Measurements from ENCODE around the gene CDK9. TPM values are rescaled to one million over a fixed set of nuclear protein-coding genes. Genes with fewer than 3 reads are reported as not detected.
A peak's percentile ranks its signal among the peaks of the same experiment; 100 is the strongest.

CDK9 gene
- total RNA-seq, result 10 to 100 TPM; 66.9 to 91.5 (median 82.5) TPM

DNA sequence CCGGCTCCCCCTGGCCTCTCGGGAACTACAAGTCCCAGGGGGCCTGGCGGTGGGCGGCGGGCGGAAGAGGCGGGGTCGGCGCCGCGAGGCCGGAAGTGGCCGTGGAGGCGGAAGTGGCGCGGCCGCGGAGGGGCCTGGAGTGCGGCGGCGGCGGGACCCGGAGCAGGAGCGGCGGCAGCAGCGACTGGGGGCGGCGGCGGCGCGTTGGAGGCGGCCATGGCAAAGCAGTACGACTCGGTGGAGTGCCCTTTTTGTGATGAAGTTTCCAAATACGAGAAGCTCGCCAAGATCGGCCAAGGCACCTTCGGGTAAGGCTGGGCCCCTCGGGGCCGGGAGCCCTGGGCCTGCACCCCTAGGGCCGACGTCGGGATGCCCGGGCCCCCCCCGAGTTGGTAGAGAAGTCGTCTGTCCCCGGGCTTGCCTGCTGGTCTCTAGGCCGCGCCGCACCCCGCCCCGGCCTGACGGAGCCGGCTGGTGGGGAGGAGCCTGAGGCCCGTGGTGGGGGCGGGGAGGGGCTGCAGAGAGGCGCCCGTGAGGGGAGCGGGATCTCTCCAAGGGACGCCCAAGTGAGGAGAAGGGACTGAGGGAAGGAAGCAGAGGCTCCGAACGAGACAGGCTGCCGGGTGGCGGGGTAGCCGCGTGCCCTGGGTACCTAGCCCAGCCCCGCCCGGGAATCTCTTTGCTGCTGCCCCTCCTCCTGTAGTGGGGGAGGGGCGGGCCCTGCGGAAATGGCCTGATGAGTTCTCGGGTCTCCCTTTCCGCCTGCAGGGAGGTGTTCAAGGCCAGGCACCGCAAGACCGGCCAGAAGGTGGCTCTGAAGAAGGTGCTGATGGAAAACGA is at the start of gene CDK9:
TSS of gene CDK9 (plus strand) at position 102 of the 840 bp plus-strand sequence. CDS start at position 217, 115 bp downstream.
- peak; percentile 91 for DNase-seq
- H3K36me3 Mint-ChIP-seq (ENCODE audit: insufficient read depth), result peaks cover 31% of the 10 kb centered on the region

GRCh38 chr9:127738666-127739065 is 47.2 kb upstream of the CDK9 start:
- Mint-ChIP-seq H3K4me1 (ENCODE audit: low read depth) (peaks cover 19% of the 10 kb centered on the region), H3K9me3 (no peaks in the 10 kb centered on the region), H3K4me3 (no peak overlapping the region), H3K27me3 (ENCODE audit: low read depth) (no peaks in the 10 kb centered on the region), H3K36me3 (ENCODE audit: insufficient read depth) (peaks cover 11% of the 10 kb centered on the region)
- DNase-seq (no peak), ATAC-seq (no peak)

More for the DNA sequence above, at the start of gene CDK9:
- Mint-ChIP-seq H3K4me3 (peak within 1 kb of the TSS; percentile 95), H3K27me3 (ENCODE audit: low read depth) (no peaks in the 10 kb centered on the region), H3K4me1 (ENCODE audit: low read depth) (peaks cover 72% of the 10 kb centered on the region), H3K9me3 (no peaks in the 10 kb centered on the region)
- peak; percentile 73 to 77 for ATAC-seq

DNA sequence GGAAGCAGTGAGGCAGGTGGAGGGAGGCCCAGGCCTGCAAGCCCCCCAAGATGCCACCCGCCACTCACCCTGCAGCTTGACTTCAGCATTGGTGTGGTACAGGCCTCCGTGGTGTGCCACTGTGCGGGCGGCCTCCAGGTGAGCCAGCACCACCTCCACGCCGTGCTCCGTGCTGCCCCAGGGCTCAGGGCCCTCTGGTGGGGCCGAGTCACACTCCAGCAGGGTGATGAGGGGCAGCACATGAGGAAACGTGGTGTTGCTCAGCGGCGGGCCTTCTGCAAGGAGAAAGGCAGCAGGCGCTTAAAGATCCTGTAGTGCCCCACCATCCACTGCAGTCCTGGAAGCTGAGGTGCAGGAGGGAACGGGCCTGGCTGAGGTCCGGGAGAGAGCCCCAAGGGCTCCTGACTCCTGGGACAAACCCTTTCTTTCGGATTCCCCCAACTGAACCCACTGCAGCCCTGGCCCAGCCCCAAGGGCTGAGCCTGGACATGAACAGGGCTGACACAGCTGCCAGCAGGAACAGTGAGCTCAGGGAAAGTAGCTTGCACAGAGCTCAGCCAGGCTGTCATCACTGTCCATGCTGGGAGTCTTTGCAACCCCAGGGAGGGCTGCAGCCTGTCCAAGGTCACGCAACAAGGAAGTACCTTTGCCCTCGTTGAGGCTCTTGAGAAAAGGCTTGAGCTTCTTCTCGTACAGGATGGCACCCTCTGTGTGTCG is 46.1 kb upstream of the CDK9 start:
- H3K36me3 Mint-ChIP-seq (ENCODE audit: insufficient read depth), result peaks cover 11% of the 10 kb centered on the region
- no peak for DNase-seq
- H3K4me3 Mint-ChIP-seq, result no peak overlapping the region
- no peak for ATAC-seq
- H3K9me3 Mint-ChIP-seq, result no peaks in the 10 kb centered on the region
- H3K27me3 Mint-ChIP-seq (ENCODE audit: low read depth), result no peaks in the 10 kb centered on the region
- H3K4me1 Mint-ChIP-seq (ENCODE audit: low read depth), result peaks cover 10% of the 10 kb centered on the region

- no peaks in the 10 kb centered on the region for H3K9me3 Mint-ChIP-seq
- no peak overlapping the region for H3K4me3 Mint-ChIP-seq
- no peaks in the 10 kb centered on the region for H3K27me3 Mint-ChIP-seq (ENCODE audit: low read depth)
- H3K36me3 Mint-ChIP-seq (ENCODE audit: insufficient read depth), result peaks cover 11% of the 10 kb centered on the region
- peaks cover 3% of the 10 kb centered on the region for H3K4me1 Mint-ChIP-seq (ENCODE audit: low read depth)
- DNase-seq, result no peak
- ATAC-seq, result no peak
Observed at GRCh38 chr9:127741831-127742434, 43.9 kb upstream of the CDK9 start.

GRCh38 chr9:127742435-127743088 is 43.3 kb upstream of the CDK9 start:
- Mint-ChIP-seq H3K27me3 (ENCODE audit: low read depth) (no peaks in the 10 kb centered on the region), H3K36me3 (ENCODE audit: insufficient read depth) (peaks cover 11% of the 10 kb centered on the region), H3K4me3 (no peak overlapping the region), H3K9me3 (no peaks in the 10 kb centered on the region), H3K4me1 (ENCODE audit: low read depth) (peaks cover 6% of the 10 kb centered on the region)
- DNase-seq (no peak), ATAC-seq (no peak)

GRCh38 chr9:127744398-127745110 is 41.3 kb upstream of the CDK9 start:
- H3K4me3 Mint-ChIP-seq, result no peak overlapping the region
- no peaks in the 10 kb centered on the region for H3K27me3 Mint-ChIP-seq (ENCODE audit: low read depth)
- H3K4me1 Mint-ChIP-seq (ENCODE audit: low read depth), result peaks cover 6% of the 10 kb centered on the region
- ATAC-seq, result no peak
- no peaks in the 10 kb centered on the region for H3K9me3 Mint-ChIP-seq
- no peak for DNase-seq
- peaks cover 3% of the 10 kb centered on the region for H3K36me3 Mint-ChIP-seq (ENCODE audit: insufficient read depth)

GRCh38 chr9:127746959-127747569 is 38.8 kb upstream of the CDK9 start:
- Mint-ChIP-seq H3K4me1 (ENCODE audit: low read depth) (peaks cover 6% of the 10 kb centered on the region), H3K4me3 (no peak overlapping the region), H3K27me3 (ENCODE audit: low read depth) (no peaks in the 10 kb centered on the region), H3K9me3 (no peaks in the 10 kb centered on the region), H3K36me3 (ENCODE audit: insufficient read depth) (peaks cover 12% of the 10 kb centered on the region)
- ATAC-seq (peak in 1 of 2 donors; percentile 35), DNase-seq (peak; percentile 25)

DNA sequence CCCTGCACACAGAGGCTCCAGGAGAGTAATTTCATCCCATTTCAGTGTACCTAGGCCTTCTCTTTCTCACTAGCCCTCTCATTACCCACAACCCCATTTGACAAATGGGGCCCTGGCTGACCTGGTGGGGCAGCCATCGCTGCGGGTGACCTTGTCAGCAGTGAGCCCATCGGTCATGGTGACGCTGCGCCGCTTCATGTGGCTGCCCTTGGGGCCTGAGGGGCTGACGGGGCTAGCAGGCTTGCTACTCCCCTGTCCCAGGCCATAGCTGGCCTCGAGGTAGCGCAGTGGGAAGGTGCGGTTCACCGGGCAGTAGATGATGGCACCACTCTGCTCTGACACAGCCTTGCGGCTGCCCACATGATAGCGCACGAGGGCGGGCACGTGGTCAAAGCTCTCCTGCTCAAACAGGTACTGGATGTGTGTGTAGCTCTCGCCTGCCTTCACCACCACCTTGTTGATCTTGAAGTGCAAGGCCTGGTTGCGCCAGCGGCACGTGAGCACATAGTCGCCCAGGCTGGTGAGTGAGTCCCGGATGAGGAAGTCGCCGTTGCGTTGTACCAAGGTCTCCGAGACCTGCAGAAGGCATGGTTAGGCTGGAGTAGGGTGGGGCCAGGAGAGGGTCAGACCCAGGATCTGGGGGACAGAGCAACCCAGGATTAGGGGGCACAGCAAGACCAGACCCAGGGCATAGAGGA is 36.6 kb upstream of the CDK9 start:
- peaks cover 8% of the 10 kb centered on the region for H3K4me1 Mint-ChIP-seq (ENCODE audit: low read depth)
- DNase-seq (no peak), ATAC-seq (no peak)
- H3K36me3 Mint-ChIP-seq (ENCODE audit: insufficient read depth), result peaks cover 12% of the 10 kb centered on the region
- H3K27me3 Mint-ChIP-seq (ENCODE audit: low read depth), result no peaks in the 10 kb centered on the region
- no peaks in the 10 kb centered on the region for H3K9me3 Mint-ChIP-seq
- H3K4me3 Mint-ChIP-seq, result no peak overlapping the region

GRCh38 chr9:127751269-127752054 is 34.4 kb upstream of the CDK9 start:
- no peaks in the 10 kb centered on the region for H3K27me3 Mint-ChIP-seq (ENCODE audit: low read depth)
- ATAC-seq, result no peak
- peaks cover 6% of the 10 kb centered on the region for H3K4me1 Mint-ChIP-seq (ENCODE audit: low read depth)
- H3K36me3 Mint-ChIP-seq (ENCODE audit: insufficient read depth), result peaks cover 12% of the 10 kb centered on the region
- DNase-seq, result no peak
- H3K9me3 Mint-ChIP-seq, result no peaks in the 10 kb centered on the region
- no peak overlapping the region for H3K4me3 Mint-ChIP-seq

- no peaks in the 10 kb centered on the region for H3K27me3 Mint-ChIP-seq (ENCODE audit: low read depth)
- DNase-seq, result no peak
- H3K4me1 Mint-ChIP-seq (ENCODE audit: low read depth), result peaks cover 2% of the 10 kb centered on the region
- ATAC-seq, result no peak
- no peak overlapping the region for H3K4me3 Mint-ChIP-seq
- H3K36me3 Mint-ChIP-seq (ENCODE audit: insufficient read depth), result peaks cover 12% of the 10 kb centered on the region
- no peaks in the 10 kb centered on the region for H3K9me3 Mint-ChIP-seq
Observed at GRCh38 chr9:127753148-127753547, 32.7 kb upstream of the CDK9 start.

DNA sequence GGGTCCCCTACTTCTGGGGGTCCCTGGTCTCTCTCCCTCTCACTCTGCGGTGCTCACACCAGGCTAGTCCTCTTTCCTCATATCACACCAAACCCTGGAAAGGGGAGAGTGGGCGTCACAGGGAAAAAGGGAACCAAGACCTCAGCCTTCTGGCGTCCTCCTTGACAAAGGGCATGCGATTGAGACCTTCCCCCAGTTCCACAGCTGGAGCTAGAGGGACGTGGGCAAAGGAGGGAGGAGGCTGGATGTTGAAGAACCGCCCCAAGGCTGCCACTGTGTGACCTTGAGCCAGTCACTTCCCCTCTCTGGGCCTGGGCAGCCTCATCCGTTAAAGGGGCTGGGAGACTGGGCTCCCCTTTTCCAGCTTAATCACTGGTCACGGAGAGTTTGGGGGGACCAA is 32.2 kb upstream of the CDK9 start:
- H3K9me3 Mint-ChIP-seq, result no peaks in the 10 kb centered on the region
- H3K4me3 Mint-ChIP-seq, result no peak overlapping the region
- H3K4me1 Mint-ChIP-seq (ENCODE audit: low read depth), result peaks cover 4% of the 10 kb centered on the region
- peaks cover 14% of the 10 kb centered on the region for H3K36me3 Mint-ChIP-seq (ENCODE audit: insufficient read depth)
- DNase-seq (no peak), ATAC-seq (no peak)
- H3K27me3 Mint-ChIP-seq (ENCODE audit: low read depth), result no peaks in the 10 kb centered on the region
